SK-N-SH (cell line): ENCODE data around the gene FCN3. TPM values are rescaled to one million over a fixed set of nuclear protein-coding genes. Genes with fewer than 3 reads are reported as not detected.

Experiments used
- CTCF ChIA-PET: fragments of 300-600, 350-600 bp; formaldehyde crosslinking; extraction: SDS; loops from one replicate; lab custom pipeline; 2021; lab: Yijun Ruan, JAX
- POLR2A ChIA-PET: fragments of 350-600 bp; sonication (Branson Sonifier 250); formaldehyde crosslinking; extraction: SDS; loops from one replicate; lab custom pipeline; 2020; ENCODE audit warnings: antibody characterized with exemption, inconsistent platforms; lab: Yijun Ruan, JAX
- DNase-seq: peaks from one replicate; pipeline ENCODE4 v3.0.0; 2012
- H2AFZ ChIP-seq: fragments of 200-600 bp; sonication (generic); 2 replicates; pipeline ENCODE4 v1.8.1; 2016; ENCODE audit warnings: antibody characterized with exemption, mild to moderate bottlenecking, low read depth
- H3F3A ChIP-seq: fragments of 200-600 bp; sonication (generic); replicated peaks from 2 replicates; pipeline ENCODE3; 2016; ENCODE audit warnings: antibody characterized with exemption, mild to moderate bottlenecking; ENCODE audit not compliant: insufficient read depth
- H3K27ac ChIP-seq, 2 experiments: fragments of 200-500 bp in 1 of 2; fragments of 200-600 bp in 1 of 2; sonication (Bioruptor generic) in 1 of 2; sonication (generic), shearing (Covaris generic) in 1 of 2; 2 replicates each; pipeline versions ENCODE4 v1.5.1 to v1.6.1; 2014 to 2016; ENCODE audit warnings: low read depth in 2 of 2, inconsistent platforms in 1 of 2, low read length in 1 of 2, mild to moderate bottlenecking in 1 of 2, mixed read lengths in 1 of 2
- H3K27me3 ChIP-seq: fragments of 200-600 bp; sonication (generic), shearing (Covaris generic); 2 replicates; pipeline ENCODE4 v1.6.1; 2016; ENCODE audit warnings: mixed run types; ENCODE audit not compliant: insufficient read depth
- H3K36me3 ChIP-seq, 2 experiments: fragments of 200-500 bp in 1 of 2; fragments of 200-600 bp in 1 of 2; sonication (Bioruptor generic) in 1 of 2; sonication (generic) in 1 of 2; replicated peaks in 1 of 2; 2 replicates each; pipeline versions ENCODE3 to v1.5.1; 2014 to 2016; ENCODE audit warnings: low read length in 1 of 2, mild to moderate bottlenecking in 1 of 2; ENCODE audit not compliant: insufficient read depth in 2 of 2, control insufficient read depth in 1 of 2
- H3K4me1 ChIP-seq, 2 experiments: fragments of 200-500 bp in 1 of 2; fragments of 200-600 bp in 1 of 2; sonication (Bioruptor generic) in 1 of 2; sonication (generic), shearing (Covaris generic) in 1 of 2; 2 replicates each; pipeline versions ENCODE4 v1.5.1 to v1.6.1; 2014 to 2016; ENCODE audit warnings: low read depth in 1 of 2, low read length in 1 of 2, mixed run types in 1 of 2; ENCODE audit not compliant: insufficient read depth in 2 of 2, control insufficient read depth in 1 of 2
- H3K4me2 ChIP-seq: fragments of 200-600 bp; sonication (generic), shearing (Covaris generic); 2 replicates; pipeline ENCODE4 v1.6.1; 2017; ENCODE audit warnings: mixed run types
- H3K4me3 ChIP-seq, 2 experiments: fragments of 200-500 bp in 1 of 2; fragments of 200-600 bp in 1 of 2; sonication (Bioruptor generic) in 1 of 2; sonication (generic), shearing (Covaris generic) in 1 of 2; 2 replicates each; pipeline versions ENCODE4 v1.5.1 to v1.8.1; 2014 to 2016; ENCODE audit warnings: low read depth in 2 of 2, inconsistent platforms in 1 of 2, low read length in 1 of 2, mild to moderate bottlenecking in 1 of 2, mixed read lengths in 1 of 2, moderate library complexity in 1 of 2
- H3K79me2 ChIP-seq: fragments of 200-600 bp; sonication (generic); 2 replicates; pipeline ENCODE4 v1.8.1; 2017; ENCODE audit warnings: mild to moderate bottlenecking; ENCODE audit not compliant: insufficient read depth
- H3K9ac ChIP-seq: fragments of 200-600 bp; sonication (generic); 2 replicates; pipeline ENCODE4 v1.6.1; 2017; ENCODE audit warnings: mixed run types
- H3K9me2 ChIP-seq: fragments of 200-600 bp; sonication (generic); 2 replicates; pipeline ENCODE4 v1.6.1; 2017; ENCODE audit warnings: mixed run types
- H3K9me3 ChIP-seq: fragments of 200-600 bp; sonication (generic); 2 replicates; pipeline ENCODE4 v1.6.1; 2017; ENCODE audit warnings: mixed run types, mild to moderate bottlenecking, moderate library complexity
- H4K20me1 ChIP-seq: fragments of 200-600 bp; sonication (generic); 2 replicates; pipeline ENCODE4 v1.6.1; 2017; ENCODE audit warnings: mild to moderate bottlenecking, mixed run types; ENCODE audit not compliant: insufficient read depth
- CHD2 ChIP-seq: fragments of 150-350 bp; IDR thresholded peaks from 2 replicates; pipeline ENCODE4 v1.6.1; 2018; ENCODE audit warnings: low read length; ENCODE audit not compliant: partially characterized antibody
- ELF1 ChIP-seq: IDR thresholded peaks from 2 replicates; pipeline ENCODE4 v1.4.0; 2012
- FOSL2 ChIP-seq: IDR thresholded peaks from 2 replicates; pipeline ENCODE4 v1.4.0; 2012; ENCODE audit warnings: low read depth, mild to moderate bottlenecking, moderate library complexity, borderline replicate concordance
- FOXJ3 ChIP-seq: sonication (generic); formaldehyde crosslinking; IDR thresholded peaks from 2 replicates; pipeline ENCODE4 v1.5.1; 2020; ENCODE audit warnings: mild to moderate bottlenecking, missing genetic modification reagents
- FOXM1 ChIP-seq: IDR thresholded peaks from 2 replicates; pipeline ENCODE4 v1.4.0; 2012; ENCODE audit warnings: low read depth, mild to moderate bottlenecking
- GATA2 ChIP-seq: sonication (generic); formaldehyde crosslinking; IDR thresholded peaks from 2 replicates; pipeline ENCODE4 v1.5.0; 2020; ENCODE audit warnings: mild to moderate bottlenecking, missing genetic modification reagents
- IRF3 ChIP-seq: fragments of 150-350 bp; IDR thresholded peaks from 2 replicates; pipeline ENCODE4 v1.6.1; 2016; ENCODE audit warnings: mild to moderate bottlenecking, low read depth, low read length
- MAX ChIP-seq: IDR thresholded peaks from 2 replicates; pipeline ENCODE4 v1.4.0; 2012; ENCODE audit warnings: low read depth
- MXI1 ChIP-seq: IDR thresholded peaks from 2 replicates; pipeline ENCODE4 v1.6.1; 2012; ENCODE audit warnings: mild to moderate bottlenecking, low read depth, low read length, improper control_type of control experiment
- NRF1 ChIP-seq: IDR thresholded peaks from 2 replicates; pipeline ENCODE4 v1.6.1; 2012; ENCODE audit warnings: low read depth, mild to moderate bottlenecking, low read length
- RAD21 ChIP-seq: IDR thresholded peaks from 2 replicates; pipeline ENCODE4 v1.6.1; 2012; ENCODE audit warnings: mild to moderate bottlenecking, low read length
- RCOR1 ChIP-seq: fragments of 150-350 bp; IDR thresholded peaks from 2 replicates; pipeline ENCODE4 v1.6.1; 2017; ENCODE audit warnings: antibody characterized with exemption, low read length
- REST ChIP-seq: IDR thresholded peaks from 2 replicates; pipeline ENCODE4 v1.6.1; 2012; ENCODE audit warnings: mild to moderate bottlenecking, low read depth, low read length, moderate library complexity
- RXRA ChIP-seq: IDR thresholded peaks from 2 replicates; pipeline ENCODE4 v1.4.0; 2012; ENCODE audit warnings: low read depth, mild to moderate bottlenecking, borderline replicate concordance
- SMC3 ChIP-seq: IDR thresholded peaks from 2 replicates; pipeline ENCODE4 v1.6.1; 2012; ENCODE audit warnings: low read depth, low read length, improper control_type of control experiment
- TCF12 ChIP-seq: IDR thresholded peaks from 2 replicates; pipeline ENCODE4 v1.4.0; 2012
- USF1 ChIP-seq: IDR thresholded peaks from 2 replicates; pipeline ENCODE4 v1.4.0; 2012; ENCODE audit warnings: low read depth, borderline replicate concordance
- ZBTB33 ChIP-seq: IDR thresholded peaks from 2 replicates; pipeline ENCODE4 v1.4.0; 2012; ENCODE audit warnings: low read depth, borderline replicate concordance
- WGBS: methylation state at CpG from one replicate; pipeline ENCODE4 v1.1.6; 2017; ENCODE audit warnings: low lambda C conversion rate; 5-methylcytosine and 5-hydroxymethylcytosine counted together
- polyA plus RNA-seq, 3 experiments: library from polyadenylated mRNA; depleted of rRNA; stranded (reverse); fragments of >200 nt; gene quantifications; 2 replicates each; pipeline ENCODE4 v1.2.3, GENCODE V29; 2012

FCN3 gene
- polyA plus RNA-seq, 1 of the 3 experiments (the other 2 are of a cell fraction), result not detected

GRCh38 chr1:27339213-27339612 lies 35.4 kb downstream of the FCN3 start:
- TF ChIP-seq TCF12 (no peak), USF1 (no peak), FOXM1 (no peak), FOSL2 (no peak), RCOR1 (no peak), ELF1 (no peak), RXRA (no peak), IRF3 (no peak)
- Histone ChIP-seq H3K4me1 (peaks cover 0 to 8% of the 10 kb centered on the region in 2 experiments; a peak in 2 of 4 replicates), H4K20me1 (no peaks in the 10 kb centered on the region), H3K4me3 (no peak overlapping the region), H3F3A (no peaks in the 10 kb centered on the region), H3K79me2 (no peaks in the 10 kb centered on the region), H3K9ac (no peak overlapping the region), H3K27me3 (no peaks in the 10 kb centered on the region), H2AFZ (no peak overlapping the region), H3K9me3 (no peaks in the 10 kb centered on the region), H3K4me2 (no peak overlapping the region), H3K9me2 (no peaks in the 10 kb centered on the region), H3K36me3 (peaks cover 0 to 17% of the 10 kb centered on the region in 2 experiments), H3K27ac (no peak overlapping the region)
- 86% methylated on average over 5 of the region's 5 CpGs for WGBS
- POLR2A ChIA-PET, result no interaction called here
- CTCF ChIA-PET, result interaction anchor here (1.1 to 1.8 kb wide), 4 partner anchors 10 to 50 kb away, joined by 3 to 5 read pairs (median 4); no protein-coding TSS in a partner anchor
- no peak for DNase-seq

GRCh38 chr1:27338751-27339150 lies 35.9 kb downstream of the FCN3 start:
- no peaks in the 10 kb centered on the region for H3K9me3 ChIP-seq
- 98% methylated on average over 6 of the region's 6 CpGs for WGBS
- no peak overlapping the region for H3K4me2 ChIP-seq
- H3K9me2 ChIP-seq, result no peaks in the 10 kb centered on the region
- TF ChIP-seq ZBTB33 (no peak), MAX (no peak), GATA2 (CRISPR knock-in tag) (no peak), SMC3 (no peak), RAD21 (no peak), NRF1 (no peak), CHD2 (no peak), FOXJ3 (CRISPR knock-in tag) (no peak), REST (no peak), MXI1 (no peak)
- TF ChIP-seq, all 33 proteins: peak for 0
- CTCF ChIA-PET, result interaction anchor here (0.9 to 1.8 kb wide), 3 partner anchors 11 to 50 kb away, joined by 3 to 5 read pairs (median 5); no protein-coding TSS in a partner anchor
- Histone ChIP-seq H3K79me2 (no peaks in the 10 kb centered on the region), H4K20me1 (no peaks in the 10 kb centered on the region), H2AFZ (no peak overlapping the region), H3K36me3 (peaks cover 0 to 22% of the 10 kb centered on the region in 2 experiments), H3K27ac (no peak overlapping the region), H3K9ac (no peak overlapping the region), H3K27me3 (no peaks in the 10 kb centered on the region), H3F3A (no peaks in the 10 kb centered on the region), H3K4me3 (no peak overlapping the region), H3K4me1 (peaks cover 0 to 8% of the 10 kb centered on the region in 2 experiments; a peak in 2 of 4 replicates)
- POLR2A ChIA-PET, result no interaction called here
- DNase-seq, result peak; percentile 3
